ELF-1 (cell line): ENCODE results near the gene PAX5.
A peak's percentile ranks its signal among the peaks of the same experiment; 100 is the strongest.
"Not testable (repeated sequence)": the region's sequence is repeated elsewhere in the genome, so short reads cannot be mapped to it uniquely, and the experiment has no call there.

Source experiments
- DNase-seq: peaks from one replicate; pipeline ENCODE4 v3.0.0-alpha.2; 2016; ENCODE audit warnings: low read depth, low spot score

PAX5 gene

DNA sequence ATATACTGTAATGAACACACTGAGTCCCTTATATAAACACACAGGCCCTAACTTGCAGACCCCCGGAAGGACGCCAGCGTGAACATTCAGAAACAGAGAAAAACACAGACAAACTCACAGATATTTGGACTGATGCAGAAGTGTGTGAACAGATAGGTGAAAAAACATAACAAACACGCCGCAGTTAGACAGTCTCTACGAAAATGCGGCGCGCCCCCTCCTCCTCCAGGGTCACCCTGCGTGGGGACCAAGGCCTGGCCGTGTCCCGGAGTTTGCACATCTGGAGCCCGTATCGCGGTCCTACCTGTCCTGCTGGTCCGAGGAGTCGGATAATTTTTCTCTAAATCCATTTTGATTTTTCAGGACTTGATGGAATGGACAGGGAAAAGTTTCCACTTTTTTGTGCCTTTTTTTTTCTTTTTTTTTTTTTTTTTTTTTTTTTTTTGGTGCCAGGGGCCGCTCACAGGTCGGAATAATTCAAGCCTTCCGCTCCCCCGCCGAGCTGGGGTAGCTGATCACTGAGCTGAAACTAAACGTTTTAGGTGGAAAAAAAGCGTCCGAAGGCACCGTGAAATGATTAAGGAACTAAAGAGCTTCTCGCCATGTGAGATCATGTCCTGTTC, at the start of gene PAX5:
PAX5 (minus strand) TSS at position 587 of the 623 bp plus-strand sequence; CDS start at position 350, 237 bp downstream.
- no peak for DNase-seq

DNA sequence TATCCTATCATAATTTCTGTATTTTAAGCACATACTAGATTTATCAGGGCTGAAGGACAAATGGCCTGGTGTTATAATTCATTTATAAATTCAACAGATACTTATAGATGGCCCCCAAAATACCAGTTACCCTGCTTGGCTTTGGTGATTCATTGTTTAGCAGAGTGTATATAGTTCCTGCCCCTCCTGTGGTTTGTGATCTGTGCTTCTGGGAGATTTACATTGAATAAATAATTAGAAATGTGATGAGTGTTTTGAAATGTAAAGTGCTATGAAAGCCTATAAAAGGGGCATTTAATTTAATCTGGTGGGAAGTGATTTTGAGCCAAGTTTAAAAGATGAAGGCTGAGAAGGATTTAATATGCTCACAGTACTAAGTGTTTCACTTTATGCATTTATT, 49.6 kb upstream of the PAX5 start:
- no peak for DNase-seq

DNA sequence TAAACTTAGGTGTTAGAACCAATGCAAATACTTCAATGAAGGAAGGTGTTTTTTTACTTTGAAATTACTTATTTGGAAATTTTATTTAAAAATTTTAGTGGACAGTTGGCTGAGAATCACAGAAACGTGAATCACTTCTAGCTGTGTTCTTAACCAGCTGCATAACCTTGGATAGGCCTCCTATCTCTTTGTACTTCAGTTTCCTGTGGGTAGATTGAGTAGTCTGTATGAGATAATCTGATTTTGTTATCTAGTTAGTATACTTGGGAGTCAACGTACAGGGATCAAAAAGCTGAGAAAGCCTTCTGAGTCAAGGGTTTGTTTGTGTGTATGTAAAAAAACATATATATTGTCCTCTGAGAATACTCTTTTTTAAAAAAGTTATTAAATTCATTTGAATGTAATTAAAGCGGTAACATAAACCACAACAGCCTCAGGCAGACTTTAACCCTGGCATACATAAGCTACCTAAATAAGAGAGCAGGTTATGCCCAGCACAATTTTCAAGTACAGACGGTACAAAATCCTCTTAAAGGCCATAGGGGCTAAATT, 48.2 kb upstream of the PAX5 start:
- no peak for DNase-seq

DNA sequence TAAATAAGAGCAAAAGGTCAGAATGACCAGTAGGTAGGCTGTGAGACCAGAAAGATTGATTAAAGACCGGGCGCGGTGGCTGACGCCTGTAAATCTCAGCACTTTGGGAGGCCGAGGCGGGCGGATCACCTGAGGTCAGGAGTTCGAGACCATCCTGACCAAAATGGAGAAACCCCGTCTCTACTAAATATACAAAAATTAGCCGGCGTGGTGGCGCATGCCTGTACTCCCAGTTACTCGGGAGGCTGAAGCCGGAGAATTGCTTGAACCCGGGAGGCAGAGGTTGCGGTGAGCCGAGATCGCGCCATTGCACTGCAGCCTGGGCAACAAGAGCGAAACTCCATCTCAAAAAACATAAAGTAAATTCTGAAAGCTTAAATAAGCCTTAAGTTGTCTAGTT, 47.4 kb upstream of the PAX5 start:
- not testable (repeated sequence) for DNase-seq

DNA sequence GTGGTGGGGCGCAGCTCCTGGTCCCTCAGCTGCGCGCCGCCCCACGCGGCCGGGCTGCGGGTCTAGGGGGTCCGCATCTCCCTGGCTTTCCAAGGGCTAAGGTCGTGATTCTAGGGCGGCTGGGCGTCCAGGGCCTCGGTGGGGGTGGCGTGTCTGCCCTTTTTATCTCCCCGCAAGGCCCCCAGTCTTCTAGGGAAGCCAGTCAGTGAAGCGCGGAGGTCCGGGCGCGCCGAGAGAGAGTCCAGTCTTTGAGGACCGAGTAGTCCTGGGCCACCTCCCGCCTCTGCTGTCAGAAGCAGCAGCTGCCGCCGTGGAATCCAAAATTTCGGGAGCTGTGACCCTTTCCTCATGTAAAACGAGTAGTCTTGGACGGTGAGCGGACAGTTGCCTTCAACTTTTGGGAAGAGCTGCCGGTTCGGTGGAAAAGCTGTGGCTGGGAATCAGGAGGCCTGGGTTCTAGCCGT, 46.1 kb upstream of the PAX5 start:
- DNase-seq = not testable (repeated sequence)

DNA sequence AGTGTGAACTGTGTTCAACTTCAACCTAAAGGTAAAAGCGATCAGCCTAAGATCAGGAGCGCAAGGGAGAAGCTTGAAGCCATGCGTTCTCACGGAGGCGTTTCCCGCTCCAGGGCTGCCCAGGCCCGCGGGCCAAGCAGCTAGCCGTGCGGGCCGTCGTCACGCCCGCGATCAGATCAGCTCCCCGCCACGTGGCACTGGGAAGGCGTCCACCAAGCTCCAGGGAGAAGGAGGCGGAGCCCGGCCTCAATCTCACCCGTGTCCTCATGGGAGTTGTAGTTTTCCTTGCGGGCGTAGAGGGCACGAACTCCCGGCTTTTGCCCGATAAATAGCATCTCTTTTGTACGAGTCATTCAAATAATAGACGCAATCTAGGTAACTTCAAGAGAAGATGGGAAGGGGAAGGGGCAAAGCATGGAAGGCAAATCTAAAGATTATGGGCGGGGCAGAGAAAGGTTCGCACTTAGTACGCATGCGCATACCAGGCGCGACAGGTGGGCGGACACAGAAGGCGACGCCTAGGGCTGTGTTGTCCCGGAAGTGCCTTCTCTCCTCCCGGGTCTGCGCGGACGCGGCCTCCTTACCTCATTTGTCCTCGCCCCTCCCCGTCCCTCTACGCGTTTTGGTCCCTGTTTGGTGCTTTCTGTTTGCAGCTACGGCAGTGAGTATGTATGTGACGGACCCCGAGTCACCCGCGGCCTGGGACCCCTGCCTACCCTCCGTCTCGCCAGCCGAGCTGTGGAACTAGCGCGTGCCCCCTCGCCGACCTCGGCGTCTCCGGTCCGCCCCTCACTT, 45.5 kb upstream of the PAX5 start:
- peak; percentile 97 for DNase-seq

DNA sequence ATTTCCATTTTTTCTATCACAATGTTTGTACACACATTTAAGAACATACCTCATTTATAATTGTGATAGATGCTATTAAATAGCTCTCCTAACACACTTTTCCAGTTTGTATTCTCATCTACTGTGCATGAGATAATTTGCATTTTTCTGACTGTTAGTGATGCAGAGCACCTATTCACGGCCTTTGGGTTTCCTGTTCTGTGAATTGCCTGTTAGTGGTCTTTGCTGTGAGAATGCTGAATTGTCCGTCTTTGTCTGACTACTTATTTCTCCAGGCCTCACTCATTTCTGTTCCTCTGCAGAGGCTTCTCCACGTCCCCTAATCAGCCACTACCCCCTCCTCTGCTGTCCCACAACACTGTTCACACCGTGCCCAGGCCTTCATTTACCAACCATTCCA, 40.7 kb upstream of the PAX5 start:
- DNase-seq = not testable (repeated sequence)

DNA sequence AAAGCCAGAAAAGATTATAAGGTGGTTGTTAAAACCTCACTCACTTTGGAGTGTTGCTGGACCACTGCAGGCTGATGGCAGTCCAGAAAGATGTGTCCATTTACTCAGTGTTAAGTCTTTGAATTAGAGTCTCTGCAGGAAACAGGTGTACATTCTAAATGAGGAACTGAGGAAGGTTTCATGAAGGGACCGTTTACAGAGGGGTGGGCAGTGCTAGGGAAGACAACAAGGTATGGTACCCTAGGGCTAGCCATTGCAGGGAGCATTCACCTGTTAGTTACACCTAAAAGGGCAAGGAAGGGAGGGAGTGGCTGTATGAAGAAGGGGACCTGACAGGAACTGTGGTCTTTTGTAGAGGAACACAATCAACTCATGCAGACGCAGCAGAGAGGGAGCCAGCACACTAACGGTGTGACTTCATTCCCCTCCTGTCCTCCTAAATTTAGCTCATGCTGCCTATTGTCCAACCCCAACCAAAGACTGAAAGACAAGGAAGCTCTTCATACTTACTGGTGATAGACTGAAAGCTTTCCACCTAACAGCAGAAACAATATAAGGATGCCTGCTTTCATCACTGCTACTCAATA, 32.2 kb upstream of the PAX5 start:
- no peak for DNase-seq

DNA sequence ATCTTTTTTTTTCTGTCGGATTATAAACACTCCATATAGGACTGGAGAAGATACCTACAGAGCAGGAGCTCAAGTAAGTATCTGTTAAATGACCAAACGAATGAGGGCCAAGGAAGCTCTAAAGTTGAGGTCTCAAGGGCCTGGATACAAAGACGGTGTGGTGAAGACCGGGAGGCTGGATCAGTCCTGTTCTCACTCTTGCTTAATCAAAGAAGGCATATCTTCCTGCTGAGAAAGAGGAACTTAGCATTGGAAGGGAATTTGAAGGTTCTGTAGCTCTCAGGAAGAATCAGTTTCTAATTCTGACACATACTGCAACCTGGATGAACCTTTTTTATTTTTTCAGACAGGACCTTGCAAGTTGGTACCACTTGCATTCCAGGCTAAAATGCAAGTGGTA, 28.3 kb upstream of the PAX5 start:
- DNase-seq = no peak

DNA sequence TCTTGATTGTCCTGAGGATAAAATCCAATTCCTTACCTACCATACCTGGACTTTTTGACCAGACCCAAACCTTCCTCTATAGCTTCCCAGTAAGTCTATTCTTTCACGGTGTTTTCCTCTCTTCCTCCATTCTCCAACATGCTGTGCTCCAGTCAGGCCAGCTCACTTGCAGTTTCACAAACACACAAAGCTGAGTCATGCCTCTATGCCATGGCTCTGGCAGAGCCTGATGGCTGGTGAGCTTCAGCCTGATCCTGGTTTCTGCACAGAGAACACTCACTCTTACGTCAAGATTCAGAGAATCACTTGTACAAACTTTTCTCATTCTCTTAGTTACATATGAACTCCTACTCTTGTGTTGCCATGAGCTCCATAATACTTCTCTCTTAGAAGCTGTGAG, 27.7 kb upstream of the PAX5 start:
- no peak for DNase-seq

DNA sequence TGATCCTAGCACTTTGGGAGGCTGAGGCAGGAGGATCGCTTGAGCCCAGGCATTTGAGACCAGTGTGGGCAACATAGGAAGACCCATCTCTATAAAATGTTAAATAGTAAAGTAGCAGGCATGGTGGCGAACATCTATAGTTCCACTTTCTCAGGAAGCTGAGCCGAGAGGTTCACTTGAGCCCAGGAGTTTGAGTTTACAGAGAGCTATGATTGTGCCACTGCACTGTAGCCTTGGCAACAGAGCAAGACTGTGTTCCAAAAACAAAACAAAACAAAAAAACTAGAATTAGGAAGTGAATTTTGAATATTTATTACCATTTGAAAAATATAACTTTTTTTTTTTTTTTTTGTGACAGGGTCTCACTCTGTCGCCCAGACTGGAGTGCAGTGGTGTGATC, 26.8 kb upstream of the PAX5 start:
- DNase-seq = no peak

DNA sequence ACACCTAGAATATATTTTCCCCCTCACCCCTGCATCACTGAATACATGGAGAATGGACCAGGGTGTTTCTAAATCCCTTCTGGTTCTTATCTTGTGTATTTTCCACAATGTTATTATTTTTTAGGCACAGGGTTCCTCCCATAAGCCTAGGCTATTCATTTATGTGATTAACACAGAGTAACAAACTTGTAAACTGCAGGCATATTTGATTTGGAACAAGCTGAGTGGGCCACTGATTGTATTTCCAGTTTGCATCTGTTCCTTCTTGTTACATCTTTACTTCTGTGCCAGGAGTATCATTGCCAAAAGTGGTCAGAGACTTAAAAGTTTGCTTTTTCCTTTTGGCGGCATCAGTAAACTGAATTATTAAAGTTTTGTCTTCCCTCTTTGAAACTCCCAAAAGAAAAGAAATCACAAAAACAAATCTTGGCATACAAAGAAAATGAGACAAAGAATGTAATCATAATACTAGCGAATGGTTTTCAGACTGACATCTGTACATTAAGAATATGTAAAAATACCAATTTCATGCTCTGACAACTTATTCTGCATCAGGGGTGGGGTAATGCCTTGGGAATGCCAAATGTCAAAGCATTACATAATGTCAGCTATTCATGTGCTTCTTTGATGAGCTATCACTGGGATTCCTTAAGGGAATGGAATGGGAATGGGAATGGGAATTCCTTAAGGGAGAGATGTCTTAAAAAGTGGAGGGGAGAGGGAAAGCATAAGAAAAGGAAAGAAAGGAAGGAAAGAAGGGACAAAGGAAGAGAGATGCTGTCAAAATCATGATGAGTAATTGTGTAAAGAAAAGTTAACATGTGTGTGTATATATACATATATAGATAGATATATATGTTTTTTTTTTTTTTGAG, 22.2 kb upstream of the PAX5 start:
- DNase-seq = no peak

DNA sequence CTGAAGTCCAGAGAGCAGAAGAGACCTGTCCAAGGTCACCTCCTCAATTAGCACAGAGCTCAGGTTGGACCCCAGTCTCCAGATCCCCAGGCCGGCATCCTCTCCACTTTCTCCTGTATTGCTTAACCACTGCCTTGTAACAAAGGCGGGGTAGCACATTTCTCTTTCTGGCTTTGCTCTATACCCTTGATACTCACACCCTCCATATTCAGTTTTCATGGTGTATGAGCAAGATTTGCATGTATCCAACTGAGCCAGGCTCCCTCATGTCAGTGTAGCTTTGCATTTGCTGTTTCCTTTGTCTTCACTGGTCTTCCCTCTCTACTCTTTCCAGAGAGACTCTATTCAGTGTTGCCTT, 20.3 kb upstream of the PAX5 start:
- DNase-seq = not testable (repeated sequence)

DNA sequence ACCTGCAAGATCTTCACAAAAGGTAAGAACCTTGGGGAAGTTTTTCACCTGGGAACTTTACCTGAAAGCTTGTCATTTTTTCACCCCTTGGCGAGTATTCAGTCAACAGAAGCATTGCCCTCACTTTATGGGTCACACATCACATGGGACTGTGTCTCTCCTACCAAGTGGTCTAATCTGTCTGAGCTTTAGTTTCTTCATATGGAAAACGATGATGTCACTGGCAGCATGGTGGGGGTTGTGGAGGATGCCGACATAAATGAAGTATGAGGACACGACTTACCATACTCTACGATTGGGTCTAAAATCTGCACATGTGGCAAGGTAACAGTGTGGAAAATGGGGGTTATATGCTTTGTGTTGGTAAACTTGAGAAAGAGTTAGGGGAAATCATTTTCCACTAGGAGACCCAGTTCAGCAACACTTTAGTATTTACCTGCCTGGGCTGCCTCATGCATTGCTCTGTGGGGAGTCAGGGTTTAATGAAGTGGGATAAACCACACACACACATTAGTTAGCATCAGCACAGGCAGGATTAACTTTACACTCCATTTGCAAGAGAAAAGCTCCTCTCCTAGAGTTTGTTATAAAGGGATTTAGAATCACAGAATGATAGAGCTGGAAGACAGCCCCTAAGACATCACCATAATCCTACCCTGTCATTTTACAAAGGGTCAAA, 19.8 kb upstream of the PAX5 start:
- DNase-seq = no peak

DNA sequence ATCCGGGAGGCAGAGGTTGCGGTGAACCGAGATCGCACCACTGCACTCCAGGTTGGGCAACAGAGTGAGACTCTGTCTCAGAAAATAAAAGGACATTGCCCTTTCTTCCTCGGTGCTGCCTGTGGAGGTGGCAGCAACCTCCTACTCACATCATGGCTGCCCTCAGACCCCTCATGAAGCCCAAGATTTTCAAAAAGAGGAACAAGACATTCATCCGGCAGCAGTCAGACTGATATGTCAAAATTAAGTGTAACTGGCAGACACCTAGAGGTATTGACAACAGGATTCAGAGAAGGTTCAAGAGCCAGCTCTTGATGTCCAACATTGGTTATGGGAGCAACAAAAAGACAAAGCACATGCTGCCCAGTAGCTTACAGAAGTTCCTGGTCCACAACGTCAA, 12.6 kb upstream of the PAX5 start:
- DNase-seq = no peak

DNA sequence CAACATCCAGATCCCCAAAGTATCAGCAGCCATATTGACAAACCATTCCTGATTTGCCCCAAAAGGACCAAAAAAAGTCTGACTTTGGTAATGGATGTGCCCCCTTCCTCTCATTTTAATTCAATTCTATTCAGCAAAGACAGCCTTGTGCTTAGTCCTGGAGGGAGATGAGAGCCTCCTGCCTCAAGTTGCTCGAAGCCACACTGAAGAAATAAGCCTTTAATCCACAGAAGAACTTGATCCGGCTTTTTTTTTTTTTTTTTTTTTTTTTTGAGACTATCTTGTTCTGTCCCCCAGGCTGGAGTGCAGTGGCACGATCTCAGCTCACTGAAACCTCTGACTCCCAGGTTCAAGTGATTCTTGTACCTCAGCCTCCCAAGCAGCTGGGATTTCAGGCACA, 8.4 kb upstream of the PAX5 start:
- no peak for DNase-seq

DNA sequence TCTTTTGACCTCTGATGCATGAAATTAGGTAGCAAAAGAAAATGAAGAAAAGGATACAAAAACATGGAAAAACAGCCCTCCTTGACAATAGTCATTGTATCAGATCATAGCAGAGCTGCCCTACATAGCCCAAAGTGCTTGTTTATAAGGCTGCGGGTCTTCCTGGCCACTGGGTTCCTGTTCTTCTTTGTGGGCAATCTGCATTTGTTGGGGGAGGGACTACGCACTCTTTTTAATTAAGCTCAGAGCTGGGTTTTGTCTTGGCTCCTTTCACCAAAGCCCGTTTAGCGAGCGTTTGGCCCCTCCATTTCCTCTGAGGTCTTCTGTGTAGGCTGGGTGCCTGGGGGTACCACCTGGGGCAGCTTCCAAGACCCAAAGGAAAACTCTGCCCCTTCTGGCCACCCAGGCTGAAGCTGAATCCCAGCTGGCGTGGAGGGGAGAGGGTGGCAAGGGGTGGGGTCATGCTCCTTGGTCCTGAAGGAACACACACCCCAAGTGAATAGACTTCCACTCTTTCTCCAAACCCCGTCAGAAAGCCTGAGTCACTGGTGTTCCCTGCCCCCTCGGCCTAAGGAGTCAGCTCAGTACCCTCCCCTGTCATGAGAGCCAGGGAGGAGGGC, 6.5 kb upstream of the PAX5 start:
- peak; percentile 34 for DNase-seq

DNA sequence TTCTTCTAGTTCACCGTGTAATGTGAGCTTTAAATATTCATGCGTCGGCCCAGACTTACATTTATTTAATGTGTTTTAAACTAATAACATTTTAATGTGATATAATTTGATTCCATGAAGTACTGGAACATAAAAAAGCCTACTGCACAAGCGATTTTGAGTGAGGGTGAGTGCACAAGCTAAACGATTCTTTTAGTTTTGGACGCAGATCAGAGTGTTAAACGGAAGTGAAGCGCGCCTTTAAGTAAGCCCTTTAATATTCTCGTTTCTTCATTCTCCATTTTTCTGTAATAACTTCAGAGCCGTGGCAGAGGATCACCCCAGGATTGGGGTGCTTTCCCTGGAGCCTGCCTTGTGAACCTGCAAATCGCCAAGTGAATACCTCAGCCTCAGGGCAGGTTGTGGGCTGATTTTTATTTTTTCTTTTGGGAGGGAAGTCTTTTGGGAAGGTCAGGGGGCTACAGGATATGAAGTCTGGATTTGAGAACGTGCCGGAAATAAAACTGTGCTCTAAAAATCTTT, 4.9 kb upstream of the PAX5 start:
- no peak for DNase-seq

DNA sequence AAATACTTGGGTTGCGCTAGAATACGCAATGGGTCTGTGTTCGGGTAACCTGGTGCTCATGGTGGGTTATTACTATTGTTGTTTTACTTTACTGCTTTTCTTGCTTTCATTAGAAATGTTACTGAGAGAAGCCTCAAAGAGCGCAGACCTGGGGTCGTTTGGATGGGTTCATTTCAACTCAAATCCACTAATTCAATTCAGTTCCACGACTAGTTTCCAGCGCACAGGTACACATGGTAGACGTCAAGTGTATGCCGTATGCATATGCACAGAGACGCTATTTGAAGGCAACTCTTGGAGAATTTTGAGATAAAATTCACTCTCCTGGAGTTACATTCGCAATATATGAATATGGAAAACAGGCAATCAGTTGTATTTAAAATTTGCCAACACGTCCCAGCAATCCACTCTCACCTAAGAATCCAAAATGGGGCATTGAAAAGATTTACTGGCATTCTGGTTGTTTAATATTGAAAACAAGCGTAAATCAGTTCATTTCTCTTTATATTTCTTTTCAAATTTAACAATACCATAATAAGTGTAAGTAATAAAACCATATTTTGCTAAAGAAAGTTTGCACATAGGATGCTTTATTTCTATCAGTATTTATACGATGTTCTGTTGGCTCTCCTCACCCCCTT, 4.4 kb upstream of the PAX5 start:
- no peak for DNase-seq
